Tibial artery (tissue), 4 donors: Measurements from ENCODE around the gene CEP19.

ENCODE experiments used
- DNase-seq, 2 donors: peaks; one replicate each; pipeline ENCODE4 v3.0.0-alpha.2; 2019
- H3K27ac ChIP-seq, 2 donors: fragments of 200-600 bp; sonication (generic) in 1 of 2; 1 replicate in 1 of 2; 2 replicates in 1 of 2; pipeline ENCODE4 v1.5.1; 2018 to 2019; ENCODE audit warnings: mild to moderate bottlenecking in 1 of 2
- H3K27me3 ChIP-seq, 2 donors: fragments of 200-600 bp; sonication (generic) in 1 of 2; one replicate each; pipeline versions ENCODE4 v1.5.1 to v1.6.0; 2016 to 2019
- H3K36me3 ChIP-seq, 3 donors: fragments of 200-600 bp; sonication (generic) in 2 of 3; one replicate each; pipeline ENCODE4 v1.5.1; 2016 to 2019; ENCODE audit warnings: mild to moderate bottlenecking in 2 of 3
- H3K4me1 ChIP-seq, 4 donors: fragments of 200-600 bp; sonication (generic) in 2 of 4; 1 replicate in 3 of 4; 2 replicates in 1 of 4; pipeline ENCODE4 v1.5.1; 2016 to 2019
- H3K4me3 ChIP-seq, 2 donors: fragments of 200-600 bp; sonication (generic) in 1 of 2; 1 replicate in 1 of 2; 2 replicates in 1 of 2; pipeline ENCODE4 v1.5.1; 2018 to 2019; ENCODE audit warnings: mild to moderate bottlenecking in 2 of 2
- H3K9me3 ChIP-seq, 3 donors: fragments of 200-600 bp; sonication (generic) in 1 of 3; one replicate each; pipeline ENCODE4 v1.5.1; 2016 to 2019
- CTCF ChIP-seq, 2 experiments: fragments of 200-600 bp in 1 of 2; fragments of 450-650 bp in 1 of 2; IDR thresholded peaks; one replicate each; pipeline ENCODE4 v1.5.1; 2017 to 2019; ENCODE audit warnings: antibody characterized with exemption in 2 of 2, mild to moderate bottlenecking in 1 of 2, moderate library complexity in 1 of 2
- intact Hi-C: fragments of 100-400 bp; cut with DNase I; formaldehyde crosslinking; loops from one replicate; pipeline ENCODE4 v1.15.0; 2023; ENCODE audit warnings: low total_unique reads

Gene CEP19

GRCh38 chr3:196712514-196713413 is 714 bp upstream of the CEP19 start:
- Histone ChIP-seq H3K4me3 (peak overlapping the region; percentile 70 to 74), H3K36me3 (no peaks in the 10 kb centered on the region), H3K27ac (peak overlapping the region; percentile 94 to 95), H3K9me3 (no peaks in the 10 kb centered on the region), H3K27me3 (no peaks in the 10 kb centered on the region), H3K4me1 (peaks cover 0 to 18% (median 13%) of the 10 kb centered on the region in 4 donors)
- intact Hi-C loops = no loop called here
- DNase-seq = peak; percentile 43 to 81
- TF ChIP-seq CTCF (IDR thresholded peaks at IDR 0.05) = no peak

GRCh38 chr3:196708467-196708866 is 3.6 kb downstream of the CEP19 start:
- DNase-seq = no peak
- Histone ChIP-seq H3K4me3 (no peak overlapping the region), H3K36me3 (no peaks in the 10 kb centered on the region), H3K4me1 (peaks cover 0 to 14% (median 10%) of the 10 kb centered on the region in 4 donors), H3K27ac (no peak overlapping the region), H3K27me3 (no peaks in the 10 kb centered on the region), H3K9me3 (no peaks in the 10 kb centered on the region)
- no peak for TF ChIP-seq CTCF (IDR thresholded peaks at IDR 0.05)
- intact Hi-C loops = no loop called here

- intact Hi-C loops = no loop called here
- no peak overlapping the region for H3K4me3 ChIP-seq
- H3K9me3 ChIP-seq = no peaks in the 10 kb centered on the region
- DNase-seq = no peak
- TF ChIP-seq CTCF (IDR thresholded peaks at IDR 0.05) = no peak
- no peak overlapping the region for H3K27ac ChIP-seq
- no peaks in the 10 kb centered on the region for H3K27me3 ChIP-seq
- no peaks in the 10 kb centered on the region for H3K36me3 ChIP-seq
- peaks cover 0 to 7% (median 5%) of the 10 kb centered on the region in 4 donors for H3K4me1 ChIP-seq
Observed at GRCh38 chr3:196707566-196707965, 4.5 kb downstream of the CEP19 start.

GRCh38 chr3:196706731-196707130 is 5.3 kb downstream of the CEP19 start:
- Histone ChIP-seq H3K36me3 (no peaks in the 10 kb centered on the region), H3K27me3 (no peaks in the 10 kb centered on the region), H3K9me3 (no peaks in the 10 kb centered on the region), H3K4me1 (peaks cover 0 to 7% (median 5%) of the 10 kb centered on the region in 4 donors), H3K4me3 (no peak overlapping the region), H3K27ac (no peak overlapping the region)
- DNase-seq = no peak
- intact Hi-C loops = no loop called here
- no peak for TF ChIP-seq CTCF (IDR thresholded peaks at IDR 0.05)

GRCh38 chr3:196706327-196706726 is 5.7 kb downstream of the CEP19 start:
- no peak for TF ChIP-seq CTCF (IDR thresholded peaks at IDR 0.05)
- DNase-seq = no peak
- H3K27me3 ChIP-seq = no peaks in the 10 kb centered on the region
- intact Hi-C loops = no loop called here
- no peak overlapping the region for H3K27ac ChIP-seq
- H3K4me3 ChIP-seq = no peak overlapping the region
- no peaks in the 10 kb centered on the region for H3K9me3 ChIP-seq
- H3K4me1 ChIP-seq = peaks cover 0 to 4% (median 2%) of the 10 kb centered on the region in 4 donors
- H3K36me3 ChIP-seq = no peaks in the 10 kb centered on the region
